Lower leg skin (tissue), 4 donors: Measurements from ENCODE around the gene LUZP1. TPM values are rescaled to one million over a fixed set of nuclear protein-coding genes. Genes with fewer than 3 reads are reported as not detected.

Experiments used
- DNase-seq, 2 donors: peaks; one replicate each; pipeline ENCODE4 v3.0.0-alpha.2; 2019; ENCODE audit warnings: low spot score in 2 of 2
- H3K4me3 ChIP-seq: fragments of 200-600 bp; sonication (generic); 2 replicates; pipeline ENCODE4 v1.5.1; 2017; ENCODE audit warnings: mild to moderate bottlenecking, low read depth; ENCODE audit not compliant: poor library complexity, severe bottlenecking
- CTCF ChIP-seq, 3 donors: fragments of 450-650 bp; IDR thresholded peaks; one replicate each; pipeline ENCODE4 v1.5.1; 2016; ENCODE audit warnings: antibody characterized with exemption in 3 of 3, mild to moderate bottlenecking in 3 of 3, moderate library complexity in 2 of 3
- POLR2A ChIP-seq, 2 donors: fragments of 450-650 bp; IDR thresholded peaks; one replicate each; pipeline ENCODE4 v1.6.1; 2016 to 2017; ENCODE audit warnings: antibody characterized with exemption in 2 of 2, mild to moderate bottlenecking in 1 of 2, moderate library complexity in 1 of 2
- WGBS, 2 donors: methylation state at CpG; one replicate each; pipeline ENCODE4 v1.1.5; 2018; 5-methylcytosine and 5-hydroxymethylcytosine counted together
- intact Hi-C: fragments of 100-400 bp; cut with DNase I; formaldehyde crosslinking; loops from one replicate; pipeline ENCODE4 v1.15.0; 2023; ENCODE audit warnings: low total_unique reads
- total RNA-seq, 4 donors: library from RNA; depleted of rRNA; stranded (reverse); fragments of >200 nt; gene quantifications; one replicate each; pipeline ENCODE4 v1.1.0, GENCODE V29; 2016

The LUZP1 gene
- total RNA-seq, 4 donors from 2014 or later: 14.2 to 25.5 (median 19.3) TPM

GRCh38 chr1:23062271-23062670 lies 106.4 kb downstream of the LUZP1 start:
- DNase-seq: no peak
- WGBS, 2 donors: 78 to 80% methylated on average over 2 of the region's 2 CpGs
- intact Hi-C loops: no loop called here
- TF ChIP-seq POLR2A (IDR thresholded peaks at IDR 0.05) (no peak), CTCF (IDR thresholded peaks at IDR 0.05) (no peak)
- H3K4me3 ChIP-seq: no peak overlapping the region

- intact Hi-C loops: no loop called here
- 81 to 90% methylated on average over 5 of the region's 5 CpGs for WGBS, 2 donors
- no peak for TF ChIP-seq CTCF (IDR thresholded peaks at IDR 0.05)
- TF ChIP-seq POLR2A (IDR thresholded peaks at IDR 0.05): no peak
- DNase-seq: no peak
- no peak overlapping the region for H3K4me3 ChIP-seq
These were observed 111.4 kb downstream of the LUZP1 start for GRCh38 chr1:23057301-23057700.

- DNase-seq: no peak
- 84 to 85% methylated on average over 4 of the region's 4 CpGs for WGBS, 2 donors
- intact Hi-C loops: no loop called here
- no peak for TF ChIP-seq POLR2A (IDR thresholded peaks at IDR 0.05)
- no peak for TF ChIP-seq CTCF (IDR thresholded peaks at IDR 0.05)
- no peak overlapping the region for H3K4me3 ChIP-seq
These were observed 117.3 kb downstream of the LUZP1 start for GRCh38 chr1:23051290-23051909.

GRCh38 chr1:23050201-23050600 lies 118.5 kb downstream of the LUZP1 start:
- TF ChIP-seq POLR2A (IDR thresholded peaks at IDR 0.05) (no peak), CTCF (IDR thresholded peaks at IDR 0.05) (no peak)
- no peak overlapping the region for H3K4me3 ChIP-seq
- 87 to 92% methylated on average over 7 of the region's 7 CpGs for WGBS, 2 donors
- no peak for DNase-seq
- intact Hi-C loops: no loop called here

GRCh38 chr1:23044035-23044434 lies 124.6 kb downstream of the LUZP1 start:
- no peak for TF ChIP-seq POLR2A (IDR thresholded peaks at IDR 0.05)
- no peak for TF ChIP-seq CTCF (IDR thresholded peaks at IDR 0.05)
- no peak overlapping the region for H3K4me3 ChIP-seq
- DNase-seq: no peak
- WGBS, 2 donors: 56 to 65% methylated on average over 3 of the region's 3 CpGs
- intact Hi-C loops: no loop called here

GRCh38 chr1:23040509-23040908 lies 128.1 kb downstream of the LUZP1 start:
- intact Hi-C loops: no loop called here
- DNase-seq: no peak
- no peak for TF ChIP-seq CTCF (IDR thresholded peaks at IDR 0.05)
- TF ChIP-seq POLR2A (IDR thresholded peaks at IDR 0.05): no peak
- no peak overlapping the region for H3K4me3 ChIP-seq
- 94 to 97% methylated on average over 5 of the region's 5 CpGs for WGBS, 2 donors
